GM19025 (cell line): ENCODE measurements around the gene PARVB.

Experiments
- ATAC-seq: cut with Tn5 transposase; IDR thresholded peaks from one replicate; pipeline ENCODE4 v1.9.1; 2021; ENCODE audit warnings: mild to moderate bottlenecking, low read depth, moderate library complexity; ENCODE audit not compliant: unreplicated experiment

Gene PARVB

GRCh38 chr22:44190381-44190976 is 166.4 kb downstream of the PARVB start:
- ATAC-seq: no peak

GRCh38 chr22:44191036-44191454 is 166.9 kb downstream of the PARVB start:
- no peak for ATAC-seq

GRCh38 chr22:44192098-44192815 is 168.2 kb downstream of the PARVB start:
- no peak for ATAC-seq

- ATAC-seq: no peak
Observed at GRCh38 chr22:44192816-44193534, 168.9 kb downstream of the PARVB start.

- no peak for ATAC-seq
Observed at GRCh38 chr22:44193535-44193891, 169.4 kb downstream of the PARVB start.

GRCh38 chr22:44194569-44194968 is 170.5 kb downstream of the PARVB start:
- ATAC-seq: no peak

GRCh38 chr22:44195189-44195871 is 171.2 kb downstream of the PARVB start:
- ATAC-seq: no peak

- no peak for ATAC-seq
Observed at GRCh38 chr22:44196241-44196640, 172.1 kb downstream of the PARVB start.

GRCh38 chr22:44196731-44197131 is 172.6 kb downstream of the PARVB start:
- no peak for ATAC-seq

GRCh38 chr22:44197271-44197670 is 173.2 kb downstream of the PARVB start:
- ATAC-seq: no peak

GRCh38 chr22:44199164-44199563 is 175.1 kb downstream of the PARVB start:
- ATAC-seq: no peak

GRCh38 chr22:44199866-44200265 is 175.8 kb downstream of the PARVB start:
- ATAC-seq: no peak

GRCh38 chr22:44200451-44200850 is 176.3 kb downstream of the PARVB start:
- ATAC-seq: no peak

- no peak for ATAC-seq
Observed at GRCh38 chr22:44200855-44201550, 176.9 kb downstream of the PARVB start.

GRCh38 chr22:44201665-44202064 is 177.6 kb downstream of the PARVB start:
- ATAC-seq: no peak

GRCh38 chr22:44202261-44202789 is 178.2 kb downstream of the PARVB start:
- ATAC-seq: no peak

- no peak for ATAC-seq
Observed at GRCh38 chr22:44203203-44203602, 179.1 kb downstream of the PARVB start.

GRCh38 chr22:44204739-44205515 is 180.8 kb downstream of the PARVB start:
- ATAC-seq: no peak

- no peak for ATAC-seq
Observed at GRCh38 chr22:44205516-44206329, 181.6 kb downstream of the PARVB start.
